ENCODE results near the gene DGUOK.
A peak's percentile ranks its signal among the peaks of the same experiment; 100 is the strongest.

Gene DGUOK

DNA sequence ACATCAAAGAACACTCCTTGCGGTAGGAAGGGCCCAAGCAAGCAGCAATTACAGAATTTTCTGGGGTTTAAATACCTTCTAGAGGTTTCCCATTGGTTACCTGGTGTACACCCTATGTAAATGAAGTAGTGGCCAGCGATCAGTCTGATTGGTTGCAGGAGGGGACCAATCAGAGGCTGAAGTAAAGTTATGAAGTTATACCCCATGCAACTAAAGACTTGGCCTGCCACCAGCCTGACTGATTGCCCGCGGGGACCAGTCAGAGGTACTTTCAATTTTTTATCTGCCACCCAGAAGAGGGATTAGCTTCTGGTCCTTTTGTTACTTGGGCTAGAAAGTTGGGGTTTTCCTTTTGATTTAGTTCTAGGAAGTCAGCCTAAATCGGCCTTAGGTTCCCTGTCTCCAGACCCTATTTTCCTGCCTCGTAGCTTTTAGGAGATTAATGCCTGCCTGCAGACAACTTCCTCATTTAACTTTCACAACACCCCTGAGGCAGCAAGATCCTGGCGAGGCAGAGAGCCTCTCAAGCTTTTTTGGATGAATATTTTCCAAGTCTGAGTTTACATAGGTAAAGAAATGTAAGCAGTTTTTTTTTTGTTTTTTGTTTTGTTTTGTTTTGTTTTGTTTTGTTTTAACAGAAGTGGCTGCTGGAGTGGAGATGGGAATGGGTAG, 1.5 kb upstream of the DGUOK start:
- DNase-seq (ENCODE audit: low read depth, low spot score), result no peak
- peaks cover 8% of the 10 kb centered on the region for H3K4me1 ChIP-seq (ENCODE audit: insufficient read depth, insufficient read length)
- TF ChIP-seq YY1 (IDR thresholded peaks at IDR 0.05; ENCODE audit: insufficient read depth, insufficient read length) (no peak), ZNF274 (IDR thresholded peaks at IDR 0.05; ENCODE audit: low read depth, low read length) (no peak), SUZ12 (IDR thresholded peaks at IDR 0.05; ENCODE audit: extremely low read depth, insufficient read depth, insufficient read length) (no peak)
- H3K27me3 ChIP-seq (ENCODE audit: insufficient read depth, insufficient read length), result no peaks in the 10 kb centered on the region
- H3K9ac ChIP-seq (ENCODE audit: insufficient read length, low read depth), result no peak overlapping the region
- no peaks in the 10 kb centered on the region for H3K9me3 ChIP-seq (ENCODE audit: insufficient read depth, low read length)
- no peak overlapping the region for H3K4me3 ChIP-seq (ENCODE audit: insufficient read length, low read depth)
- H3K36me3 ChIP-seq (ENCODE audit: insufficient read depth, insufficient read length, low read length), result peaks cover 16% of the 10 kb centered on the region

DNA sequence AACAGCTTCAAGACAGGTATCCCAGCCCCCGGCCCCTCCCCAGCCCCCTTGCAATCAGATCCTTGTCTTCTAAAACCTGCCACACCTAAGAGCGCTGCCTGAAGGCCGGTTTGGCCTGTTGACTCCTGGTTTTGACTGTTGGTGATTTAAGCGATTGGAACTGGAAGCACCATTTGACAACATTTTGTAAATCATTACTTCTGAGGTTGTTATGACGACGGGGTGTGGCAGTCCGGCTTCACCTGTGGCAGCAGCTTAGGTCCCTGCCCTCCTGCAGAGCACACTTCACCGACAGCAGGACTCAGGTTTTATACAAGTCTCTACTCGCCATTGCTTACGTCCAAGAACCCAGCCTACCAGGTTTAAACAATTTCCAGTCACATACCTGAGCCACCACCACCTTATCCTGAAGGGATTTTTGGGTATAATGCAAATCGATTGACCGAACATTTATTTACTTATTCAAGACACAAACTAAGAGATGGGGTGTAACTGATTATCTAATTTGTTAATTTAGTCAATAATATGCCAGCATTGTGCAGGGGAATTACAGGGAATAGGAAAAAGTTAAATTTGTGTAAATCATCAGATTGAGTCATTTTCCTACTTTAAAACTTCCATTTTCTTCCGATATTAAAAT, 707 bp upstream of the DGUOK start:
- Histone ChIP-seq H3K9me3 (ENCODE audit: insufficient read depth, low read length) (no peaks in the 10 kb centered on the region), H3K9ac (ENCODE audit: insufficient read length, low read depth) (peak overlapping the region; percentile 32), H3K36me3 (ENCODE audit: insufficient read depth, insufficient read length, low read length) (peaks cover 19% of the 10 kb centered on the region), H3K4me1 (ENCODE audit: insufficient read depth, insufficient read length) (peaks cover 6% of the 10 kb centered on the region), H3K4me3 (ENCODE audit: insufficient read length, low read depth) (peak overlapping the region; percentile 4), H3K27me3 (ENCODE audit: insufficient read depth, insufficient read length) (no peaks in the 10 kb centered on the region)
- no peak for TF ChIP-seq YY1 (IDR thresholded peaks at IDR 0.05; ENCODE audit: insufficient read depth, insufficient read length)
- no peak for TF ChIP-seq SUZ12 (IDR thresholded peaks at IDR 0.05; ENCODE audit: extremely low read depth, insufficient read depth, insufficient read length)
- no peak for DNase-seq (ENCODE audit: low read depth, low spot score)

GRCh38 chr2:73927344-73927743, 664 bp downstream of the DGUOK start:
- TF ChIP-seq SUZ12 (IDR thresholded peaks at IDR 0.05; ENCODE audit: extremely low read depth, insufficient read depth, insufficient read length) (no peak), ZNF274 (IDR thresholded peaks at IDR 0.05; ENCODE audit: low read depth, low read length) (no peak), YY1 (IDR thresholded peaks at IDR 0.05; ENCODE audit: insufficient read depth, insufficient read length) (no peak)
- Histone ChIP-seq H3K4me3 (ENCODE audit: insufficient read length, low read depth) (peak overlapping the region; percentile 94), H3K9me3 (ENCODE audit: insufficient read depth, low read length) (no peaks in the 10 kb centered on the region), H3K4me1 (ENCODE audit: insufficient read depth, insufficient read length) (no peaks in the 10 kb centered on the region), H3K9ac (ENCODE audit: insufficient read length, low read depth) (peak overlapping the region; percentile 88), H3K27me3 (ENCODE audit: insufficient read depth, insufficient read length) (no peaks in the 10 kb centered on the region), H3K36me3 (ENCODE audit: insufficient read depth, insufficient read length, low read length) (peaks cover 26% of the 10 kb centered on the region)
- DNase-seq (ENCODE audit: low read depth, low spot score), result no peak

DNA sequence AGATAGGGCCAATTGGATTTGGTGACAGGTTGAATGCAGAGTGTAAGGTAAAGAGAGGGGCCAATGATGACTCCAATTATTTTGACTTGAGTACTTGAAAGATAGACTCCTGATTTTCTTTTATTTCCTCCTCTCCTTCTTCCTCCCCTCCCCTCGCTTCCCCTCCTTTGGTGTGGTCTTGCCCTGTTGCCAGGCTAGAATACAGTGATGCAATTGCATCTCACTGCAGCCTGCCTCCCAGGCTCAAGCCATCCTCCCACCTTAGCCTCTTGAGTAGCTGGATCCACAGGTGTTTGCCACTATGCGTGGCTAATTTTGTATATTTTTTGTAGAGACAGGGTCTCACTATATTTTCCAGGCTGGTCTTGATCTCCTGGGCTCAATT, 2.3 kb downstream of the DGUOK start:
- H3K27me3 ChIP-seq (ENCODE audit: insufficient read depth, insufficient read length), result no peaks in the 10 kb centered on the region
- H3K4me3 ChIP-seq (ENCODE audit: insufficient read length, low read depth), result no peak overlapping the region
- no peaks in the 10 kb centered on the region for H3K4me1 ChIP-seq (ENCODE audit: insufficient read depth, insufficient read length)
- H3K36me3 ChIP-seq (ENCODE audit: insufficient read depth, insufficient read length, low read length), result peaks cover 37% of the 10 kb centered on the region
- no peak for TF ChIP-seq ZNF274 (IDR thresholded peaks at IDR 0.05; ENCODE audit: low read depth, low read length)
- TF ChIP-seq YY1 (IDR thresholded peaks at IDR 0.05; ENCODE audit: insufficient read depth, insufficient read length), result no peak
- no peak for TF ChIP-seq SUZ12 (IDR thresholded peaks at IDR 0.05; ENCODE audit: extremely low read depth, insufficient read depth, insufficient read length)
- H3K9me3 ChIP-seq (ENCODE audit: insufficient read depth, low read length), result no peaks in the 10 kb centered on the region
- no peak overlapping the region for H3K9ac ChIP-seq (ENCODE audit: insufficient read length, low read depth)
- no peak for DNase-seq (ENCODE audit: low read depth, low spot score)

GRCh38 chr2:73930386-73930785, 3.7 kb downstream of the DGUOK start:
- H3K4me1 ChIP-seq (ENCODE audit: insufficient read depth, insufficient read length), result no peaks in the 10 kb centered on the region
- TF ChIP-seq SUZ12 (IDR thresholded peaks at IDR 0.05; ENCODE audit: extremely low read depth, insufficient read depth, insufficient read length) (no peak), YY1 (IDR thresholded peaks at IDR 0.05; ENCODE audit: insufficient read depth, insufficient read length) (no peak), ZNF274 (IDR thresholded peaks at IDR 0.05; ENCODE audit: low read depth, low read length) (no peak)

GRCh38 chr2:73931531-73932500, 5.1 kb downstream of the DGUOK start:
- no peaks in the 10 kb centered on the region for H3K9me3 ChIP-seq (ENCODE audit: insufficient read depth, low read length)
- no peak overlapping the region for H3K4me3 ChIP-seq (ENCODE audit: insufficient read length, low read depth)
- TF ChIP-seq SUZ12 (IDR thresholded peaks at IDR 0.05; ENCODE audit: extremely low read depth, insufficient read depth, insufficient read length), result no peak
- no peak for TF ChIP-seq ZNF274 (IDR thresholded peaks at IDR 0.05; ENCODE audit: low read depth, low read length)
- no peak for TF ChIP-seq YY1 (IDR thresholded peaks at IDR 0.05; ENCODE audit: insufficient read depth, insufficient read length)
- H3K27me3 ChIP-seq (ENCODE audit: insufficient read depth, insufficient read length), result no peaks in the 10 kb centered on the region
- no peak overlapping the region for H3K9ac ChIP-seq (ENCODE audit: insufficient read length, low read depth)
- H3K4me1 ChIP-seq (ENCODE audit: insufficient read depth, insufficient read length), result no peaks in the 10 kb centered on the region
- no peak for DNase-seq (ENCODE audit: low read depth, low spot score)
- H3K36me3 ChIP-seq (ENCODE audit: insufficient read depth, insufficient read length, low read length), result peaks cover 58% of the 10 kb centered on the region

More at GRCh38 chr2:73930386-73930785, 3.7 kb downstream of the DGUOK start:
- H3K9ac ChIP-seq (ENCODE audit: insufficient read length, low read depth), result no peak overlapping the region
- no peak overlapping the region for H3K4me3 ChIP-seq (ENCODE audit: insufficient read length, low read depth)
- no peaks in the 10 kb centered on the region for H3K9me3 ChIP-seq (ENCODE audit: insufficient read depth, low read length)
- H3K27me3 ChIP-seq (ENCODE audit: insufficient read depth, insufficient read length), result no peaks in the 10 kb centered on the region
- DNase-seq (ENCODE audit: low read depth, low spot score), result no peak
- H3K36me3 ChIP-seq (ENCODE audit: insufficient read depth, insufficient read length, low read length), result peaks cover 46% of the 10 kb centered on the region

- Histone ChIP-seq H3K36me3 (ENCODE audit: insufficient read depth, insufficient read length, low read length) (peaks cover 65% of the 10 kb centered on the region), H3K9ac (ENCODE audit: insufficient read length, low read depth) (no peak overlapping the region), H3K4me3 (ENCODE audit: insufficient read length, low read depth) (no peak overlapping the region), H3K9me3 (ENCODE audit: insufficient read depth, low read length) (no peaks in the 10 kb centered on the region), H3K27me3 (ENCODE audit: insufficient read depth, insufficient read length) (no peaks in the 10 kb centered on the region), H3K4me1 (ENCODE audit: insufficient read depth, insufficient read length) (no peaks in the 10 kb centered on the region)
- DNase-seq (ENCODE audit: low read depth, low spot score), result no peak
- TF ChIP-seq ZNF274 (IDR thresholded peaks at IDR 0.05; ENCODE audit: low read depth, low read length) (no peak), SUZ12 (IDR thresholded peaks at IDR 0.05; ENCODE audit: extremely low read depth, insufficient read depth, insufficient read length) (no peak), YY1 (IDR thresholded peaks at IDR 0.05; ENCODE audit: insufficient read depth, insufficient read length) (no peak)
Observed at GRCh38 chr2:73933194-73933593, 6.5 kb downstream of the DGUOK start.

Data from NT2/D1 (cell line).